Stomach smooth muscle (tissue), 2 donors: ENCODE results near the gene ALDOB.

Experiments
- H3K27ac ChIP-seq: one replicate; pipeline ENCODE4 v1.7.0; 2013; ENCODE audit warnings: mild to moderate bottlenecking, low read length, inconsistent platforms
- H3K27me3 ChIP-seq, 2 donors: one replicate each; pipeline ENCODE4 v1.7.0; 2013; ENCODE audit warnings: low read length in 2 of 2; ENCODE audit not compliant: insufficient read depth in 2 of 2, control insufficient read depth in 1 of 2
- H3K36me3 ChIP-seq, 2 donors: one replicate each; pipeline ENCODE4 v1.7.0; 2013; ENCODE audit warnings: low read length in 2 of 2; ENCODE audit not compliant: control insufficient read depth in 2 of 2, insufficient read depth in 2 of 2
- H3K4me1 ChIP-seq: one replicate; pipeline ENCODE4 v1.7.0; 2013; ENCODE audit warnings: low read length; ENCODE audit not compliant: control insufficient read depth, insufficient read depth
- H3K4me3 ChIP-seq, 2 donors: one replicate each; pipeline ENCODE4 v1.7.0; 2013; ENCODE audit warnings: low read length in 2 of 2
- H3K9ac ChIP-seq, 2 donors: one replicate each; pipeline ENCODE4 v1.7.0; 2013; ENCODE audit warnings: low read length in 2 of 2, mild to moderate bottlenecking in 1 of 2
- H3K9me3 ChIP-seq, 2 donors: one replicate each; pipeline ENCODE4 v1.7.0; 2013; ENCODE audit warnings: low read length in 2 of 2; ENCODE audit not compliant: control insufficient read depth in 2 of 2
- donor health status: healthy.
- donor health status: Pancreatic carcinoma.

The ALDOB gene

GRCh38 chr9:101408374-101409078, 27.0 kb downstream of the ALDOB start:
- no peak overlapping the region for H3K9ac ChIP-seq
- H3K4me3 ChIP-seq = peak overlapping the region in 1 of 2 donors; percentile 0
- no peak overlapping the region for H3K27ac ChIP-seq
- H3K9me3 ChIP-seq = peaks cover 43 to 57% of the 10 kb centered on the region in 2 donors
- H3K27me3 ChIP-seq = no peaks in the 10 kb centered on the region
- peaks cover 43 to 49% of the 10 kb centered on the region in 2 donors for H3K36me3 ChIP-seq
- H3K4me1 ChIP-seq = no peaks in the 10 kb centered on the region

- Histone ChIP-seq H3K36me3 (peaks cover 52 to 62% of the 10 kb centered on the region in 2 donors), H3K4me3 (no peak overlapping the region), H3K27ac (no peak overlapping the region), H3K9ac (no peak overlapping the region), H3K4me1 (peaks cover 10% of the 10 kb centered on the region), H3K27me3 (no peaks in the 10 kb centered on the region), H3K9me3 (peaks cover 21 to 31% of the 10 kb centered on the region in 2 donors)
Observed at GRCh38 chr9:101403516-101404285, 31.9 kb downstream of the ALDOB start.

DNA sequence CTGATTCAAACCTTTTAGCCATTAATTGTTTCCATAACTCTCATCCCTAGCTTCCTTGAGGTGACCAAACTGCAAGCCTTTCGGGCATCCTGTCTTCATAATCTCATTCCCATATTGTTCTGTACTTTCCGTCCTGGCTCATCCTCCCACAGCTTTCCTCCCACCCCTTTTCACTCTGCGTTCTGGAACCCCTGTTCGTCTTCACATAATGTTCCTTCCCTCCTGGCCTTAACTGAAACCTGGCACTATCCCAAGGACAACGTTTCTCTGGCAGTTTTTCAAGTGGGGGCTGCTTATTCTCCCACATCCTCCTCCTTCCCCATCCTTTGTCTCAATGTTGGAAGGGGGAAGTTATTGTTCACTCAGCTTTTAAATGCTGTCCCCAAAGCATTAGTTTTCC, 35.5 kb downstream of the ALDOB start:
- Histone ChIP-seq H3K36me3 (peaks cover 26 to 40% of the 10 kb centered on the region in 2 donors), H3K9me3 (peaks cover 0 to 9% of the 10 kb centered on the region in 2 donors), H3K4me1 (peaks cover 15% of the 10 kb centered on the region), H3K4me3 (peak overlapping the region; percentile 71 to 88), H3K27me3 (no peaks in the 10 kb centered on the region), H3K27ac (no peak overlapping the region), H3K9ac (peak overlapping the region in 1 of 2 donors; percentile 86)

GRCh38 chr9:101399643-101399970, 36.0 kb downstream of the ALDOB start:
- Histone ChIP-seq H3K4me3 (peak overlapping the region; percentile 71 to 88), H3K27me3 (no peaks in the 10 kb centered on the region), H3K9me3 (peaks cover 0 to 4% of the 10 kb centered on the region in 2 donors), H3K4me1 (peaks cover 15% of the 10 kb centered on the region), H3K9ac (peak overlapping the region; percentile 84 to 86), H3K36me3 (peaks cover 21 to 35% of the 10 kb centered on the region in 2 donors), H3K27ac (no peak overlapping the region)

DNA sequence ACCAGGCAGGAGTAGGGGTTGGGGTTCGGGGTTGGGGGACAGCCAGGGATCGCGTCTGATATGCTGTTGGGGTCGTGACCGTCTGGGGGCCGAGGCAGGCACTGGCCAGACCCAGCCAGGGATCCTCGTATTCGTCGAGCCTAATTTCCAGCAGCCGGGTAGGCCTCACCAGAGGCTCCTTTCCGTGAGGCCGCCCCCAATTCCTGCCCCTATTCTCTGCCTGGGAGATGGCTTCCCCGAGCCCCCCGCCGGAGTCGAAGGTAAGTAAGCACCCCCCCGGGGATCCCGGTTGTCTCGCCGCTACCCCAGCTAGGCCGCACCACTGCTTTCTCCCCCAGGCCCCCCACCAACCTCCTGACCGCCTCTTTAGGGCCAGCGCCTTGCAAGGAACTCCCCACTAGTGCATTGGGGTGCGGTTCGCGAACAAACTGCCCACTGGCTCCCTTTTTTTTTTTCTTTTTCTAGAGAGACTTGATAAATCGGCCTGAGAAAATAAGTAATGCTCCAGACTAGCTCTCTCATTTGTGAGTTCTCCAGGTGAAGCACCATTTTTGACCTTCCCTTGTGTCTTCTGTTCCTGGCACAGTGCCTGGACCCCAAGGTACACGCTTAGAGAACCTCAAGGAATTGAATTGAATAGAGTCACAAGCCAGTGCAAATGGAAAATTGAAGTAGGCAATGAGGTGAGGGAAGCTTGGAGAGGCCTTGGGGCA, 36.5 kb downstream of the ALDOB start:
- Histone ChIP-seq H3K4me1 (peaks cover 15% of the 10 kb centered on the region), H3K9ac (peak overlapping the region; percentile 84 to 86), H3K27me3 (no peaks in the 10 kb centered on the region), H3K9me3 (peaks cover 0 to 3% of the 10 kb centered on the region in 2 donors), H3K27ac (peak overlapping the region; percentile 56), H3K4me3 (peak overlapping the region; percentile 71 to 88), H3K36me3 (peaks cover 19 to 33% of the 10 kb centered on the region in 2 donors)

DNA sequence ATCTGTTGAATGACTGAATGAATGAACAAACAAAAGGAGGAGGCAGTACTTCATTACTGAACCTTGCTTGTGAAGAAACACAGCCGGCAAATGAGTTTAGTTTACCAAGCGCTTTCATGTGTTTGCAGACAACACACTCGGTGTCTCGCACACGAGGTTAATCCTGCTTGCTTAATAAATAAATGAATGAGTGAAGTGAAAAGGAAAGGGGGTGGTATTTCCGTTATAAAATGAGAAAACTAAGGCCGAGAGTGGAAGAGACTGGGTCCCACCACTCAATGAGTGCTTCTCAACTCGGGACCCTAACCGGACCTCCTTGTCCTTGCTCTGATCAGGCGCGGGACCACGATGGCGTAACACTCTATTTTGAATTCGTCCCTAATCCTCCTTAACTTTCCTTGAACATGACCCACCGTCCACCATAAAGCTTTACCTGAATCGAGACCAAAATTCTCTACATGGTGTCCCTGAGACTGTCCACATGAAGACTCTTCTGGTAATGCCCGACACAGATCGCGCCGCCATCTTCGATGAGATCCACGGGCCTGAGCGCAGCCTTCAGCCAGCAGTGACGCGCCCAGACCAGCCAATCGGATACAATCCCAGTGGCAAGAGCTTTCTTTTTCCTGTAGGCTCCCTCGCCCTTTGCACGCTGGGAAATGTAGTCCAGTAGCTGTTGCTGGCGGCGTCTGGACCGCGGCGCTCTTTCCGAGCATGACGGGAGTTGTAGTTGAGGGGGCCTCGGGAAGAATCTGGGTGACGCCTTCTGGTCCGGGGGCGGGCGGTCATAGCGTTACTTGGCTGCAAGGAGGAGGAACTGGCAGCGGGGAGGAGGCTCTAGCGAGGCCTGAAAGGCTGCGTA, 37.3 kb downstream of the ALDOB start, which contains the start of the genes MRPL50 and ZNF189:
Gene MRPL50, minus strand, starts transcription at position 551 of the 862 bp plus-strand sequence. Its CDS starts 26 bp downstream, at position 525.
Gene ZNF189, plus strand, starts transcription at position 784 of the 862 bp plus-strand sequence. CDS start 306 bp downstream, outside the sequence.
- Histone ChIP-seq H3K36me3 (peaks cover 11 to 25% of the 10 kb centered on the region in 2 donors), H3K4me1 (peaks cover 15% of the 10 kb centered on the region), H3K9ac (peak within 1 kb of the TSS; percentile 93 to 96), H3K9me3 (peaks cover 0 to 3% of the 10 kb centered on the region in 2 donors), H3K27ac (peak within 1 kb of the TSS; percentile 83), H3K4me3 (peak within 1 kb of the TSS; percentile 88 to 98), H3K27me3 (no peaks in the 10 kb centered on the region)

GRCh38 chr9:101397746-101398067, 37.9 kb downstream of the ALDOB start:
- Histone ChIP-seq H3K9me3 (no peaks in the 10 kb centered on the region), H3K27me3 (no peaks in the 10 kb centered on the region), H3K9ac (peak overlapping the region; percentile 93 to 96), H3K27ac (peak overlapping the region; percentile 83), H3K36me3 (peaks cover 5 to 20% of the 10 kb centered on the region in 2 donors), H3K4me3 (peak overlapping the region; percentile 88 to 98), H3K4me1 (peaks cover 15% of the 10 kb centered on the region)

GRCh38 chr9:101394687-101395086, 40.9 kb downstream of the ALDOB start:
- Histone ChIP-seq H3K27me3 (no peaks in the 10 kb centered on the region), H3K4me3 (no peak overlapping the region), H3K36me3 (no peaks in the 10 kb centered on the region), H3K9ac (no peak overlapping the region), H3K9me3 (no peaks in the 10 kb centered on the region), H3K27ac (no peak overlapping the region), H3K4me1 (peaks cover 6% of the 10 kb centered on the region)

- no peak overlapping the region for H3K27ac ChIP-seq
- H3K9ac ChIP-seq = no peak overlapping the region
- H3K36me3 ChIP-seq = peaks cover 0 to 3% of the 10 kb centered on the region in 2 donors
- H3K4me3 ChIP-seq = no peak overlapping the region
- peaks cover 5% of the 10 kb centered on the region for H3K4me1 ChIP-seq
- H3K27me3 ChIP-seq = no peaks in the 10 kb centered on the region
- no peaks in the 10 kb centered on the region for H3K9me3 ChIP-seq
Observed at GRCh38 chr9:101393135-101393534, 42.4 kb downstream of the ALDOB start.
